RWPE1 (cell line): ENCODE measurements around the gene OR4D11.
A peak's percentile ranks its signal among the peaks of the same experiment; 100 is the strongest.
"Not testable (repeated sequence)": the region's sequence is repeated elsewhere in the genome, so short reads cannot be mapped to it uniquely, and the experiment has no call there.

Experiments used
- CTCF ChIA-PET: fragments of 350-600 bp; sonication (Branson Sonifier 250); formaldehyde crosslinking; extraction: SDS; loops from one replicate; lab custom pipeline; 2021; lab: Yijun Ruan, JAX
- POLR2A ChIA-PET: fragments of 400-600 bp; formaldehyde crosslinking; extraction: SDS; loops from one replicate; lab custom pipeline; 2020; ENCODE audit warnings: antibody characterized with exemption; ENCODE audit not compliant: low non-redundant PET; lab: Yijun Ruan, JAX
- DNase-seq: peaks from one replicate; pipeline ENCODE4 v3.0.0; 2012; ENCODE audit warnings: low spot score
- H3K27ac ChIP-seq: fragments of 450-650 bp; 2 replicates; pipeline ENCODE4 v1.5.1; 2017
- TF ChIP-seq, protein P1 (sequence below): fragments of 450-650 bp; conservative IDR thresholded peaks from 2 replicates; pipeline ENCODE4 v1.5.1; 2017; ENCODE audit warnings: low read depth, mild to moderate bottlenecking

The OR4D11 gene

DNA sequence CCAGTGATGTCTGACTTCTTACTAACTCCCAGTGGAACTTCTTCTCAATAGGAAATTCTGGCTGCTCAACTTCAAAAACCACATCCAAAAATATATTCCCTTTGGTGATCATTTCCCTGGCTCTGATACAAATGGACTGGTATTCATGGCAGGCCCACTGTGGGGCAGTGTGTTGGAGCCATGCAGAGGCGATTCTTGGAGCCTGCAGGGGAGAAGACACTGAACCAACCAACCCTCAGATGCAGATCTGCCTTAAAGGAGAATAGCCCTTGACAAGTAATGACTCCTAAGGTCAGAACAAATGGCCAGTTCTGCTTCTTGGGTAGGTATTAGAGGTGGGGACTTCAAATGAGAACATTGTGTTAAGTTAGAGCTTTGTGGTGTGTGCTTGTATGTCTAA, 20.2 kb downstream of the OR4D11 start:
- TF ChIP-seq, protein P1, sequence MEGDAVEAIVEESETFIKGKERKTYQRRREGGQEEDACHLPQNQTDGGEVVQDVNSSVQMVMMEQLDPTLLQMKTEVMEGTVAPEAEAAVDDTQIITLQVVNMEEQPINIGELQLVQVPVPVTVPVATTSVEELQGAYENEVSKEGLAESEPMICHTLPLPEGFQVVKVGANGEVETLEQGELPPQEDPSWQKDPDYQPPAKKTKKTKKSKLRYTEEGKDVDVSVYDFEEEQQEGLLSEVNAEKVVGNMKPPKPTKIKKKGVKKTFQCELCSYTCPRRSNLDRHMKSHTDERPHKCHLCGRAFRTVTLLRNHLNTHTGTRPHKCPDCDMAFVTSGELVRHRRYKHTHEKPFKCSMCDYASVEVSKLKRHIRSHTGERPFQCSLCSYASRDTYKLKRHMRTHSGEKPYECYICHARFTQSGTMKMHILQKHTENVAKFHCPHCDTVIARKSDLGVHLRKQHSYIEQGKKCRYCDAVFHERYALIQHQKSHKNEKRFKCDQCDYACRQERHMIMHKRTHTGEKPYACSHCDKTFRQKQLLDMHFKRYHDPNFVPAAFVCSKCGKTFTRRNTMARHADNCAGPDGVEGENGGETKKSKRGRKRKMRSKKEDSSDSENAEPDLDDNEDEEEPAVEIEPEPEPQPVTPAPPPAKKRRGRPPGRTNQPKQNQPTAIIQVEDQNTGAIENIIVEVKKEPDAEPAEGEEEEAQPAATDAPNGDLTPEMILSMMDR = no peak
- CTCF ChIA-PET = no interaction called here
- DNase-seq = no peak
- POLR2A ChIA-PET = interaction anchor here (0.5 kb wide), 1 partner anchor 10 kb away, joined by 6 read pairs; no protein-coding TSS in a partner anchor
- no peak overlapping the region for H3K27ac ChIP-seq

DNA sequence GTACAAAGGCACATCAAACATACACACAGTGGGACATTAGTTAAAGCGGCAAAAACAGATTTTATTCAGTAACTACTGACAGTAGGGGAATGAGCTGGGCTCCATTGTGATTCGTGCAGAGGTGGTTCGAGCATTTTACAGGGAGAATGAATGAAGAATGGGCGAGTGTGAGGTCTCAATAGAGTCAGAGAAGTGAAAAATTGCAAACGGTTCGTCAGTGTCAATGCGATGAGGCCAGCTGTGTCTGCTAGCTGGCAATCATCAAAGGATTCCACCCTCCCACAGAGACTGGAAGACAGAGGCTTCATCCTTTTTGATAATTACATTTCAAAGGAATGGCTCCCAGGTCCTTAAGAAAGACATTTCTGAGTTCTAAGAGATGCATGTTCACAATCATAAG, 25.3 kb downstream of the OR4D11 start:
- POLR2A ChIA-PET = no interaction called here
- DNase-seq = no peak
- TF ChIP-seq, protein P1 = no peak
- CTCF ChIA-PET = interaction anchor here (1.3 kb wide), 1 partner anchor 8 kb away, joined by 5 read pairs; no protein-coding TSS in a partner anchor
- no peak overlapping the region for H3K27ac ChIP-seq

DNA sequence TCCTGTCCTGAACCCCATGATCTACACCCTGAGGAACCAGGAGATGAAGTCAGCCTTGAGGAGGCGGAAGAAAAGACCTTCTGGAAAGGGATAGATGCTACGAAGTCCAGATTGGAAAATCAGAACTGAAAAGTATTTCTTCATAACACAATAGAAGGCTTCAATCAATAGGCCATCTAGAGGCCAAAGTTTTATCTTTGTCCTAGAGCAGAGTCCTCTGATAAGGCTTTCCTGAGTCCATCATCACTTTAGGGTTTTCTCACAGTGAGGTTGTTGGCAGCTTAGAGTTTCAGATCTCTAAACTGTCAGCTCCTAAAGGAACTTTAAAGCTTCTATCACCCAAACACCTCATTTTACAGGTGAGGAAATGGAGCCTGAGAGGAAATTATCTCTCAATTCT, 29.2 kb downstream of the OR4D11 start:
- no peak overlapping the region for H3K27ac ChIP-seq
- DNase-seq = no peak
- ChIA-PET POLR2A (no interaction called here), CTCF (no interaction called here)
- TF ChIP-seq, protein P1 = no peak

DNA sequence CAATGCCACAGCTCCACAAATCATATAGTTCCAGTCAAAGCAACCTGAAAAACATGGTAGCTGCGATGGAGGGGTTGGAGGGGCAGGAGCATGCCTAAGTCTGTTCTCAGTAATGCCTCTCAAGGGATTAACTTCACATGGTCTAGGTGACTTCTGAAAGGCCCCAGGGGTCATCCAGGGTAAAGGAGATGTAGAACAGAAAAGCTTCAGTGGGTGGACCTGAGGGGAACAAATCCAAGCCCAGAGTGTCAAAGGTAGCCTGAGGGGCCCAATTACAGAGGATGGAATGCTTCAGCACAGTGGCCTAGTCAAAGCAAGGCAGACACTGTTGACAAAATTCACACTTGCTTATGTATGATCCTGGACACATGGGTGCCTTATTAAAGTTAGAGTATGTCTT, 31.3 kb downstream of the OR4D11 start:
- no peak for DNase-seq
- H3K27ac ChIP-seq = no peak overlapping the region
- CTCF ChIA-PET = no interaction called here
- POLR2A ChIA-PET = no interaction called here
- TF ChIP-seq, protein P1 = no peak

DNA sequence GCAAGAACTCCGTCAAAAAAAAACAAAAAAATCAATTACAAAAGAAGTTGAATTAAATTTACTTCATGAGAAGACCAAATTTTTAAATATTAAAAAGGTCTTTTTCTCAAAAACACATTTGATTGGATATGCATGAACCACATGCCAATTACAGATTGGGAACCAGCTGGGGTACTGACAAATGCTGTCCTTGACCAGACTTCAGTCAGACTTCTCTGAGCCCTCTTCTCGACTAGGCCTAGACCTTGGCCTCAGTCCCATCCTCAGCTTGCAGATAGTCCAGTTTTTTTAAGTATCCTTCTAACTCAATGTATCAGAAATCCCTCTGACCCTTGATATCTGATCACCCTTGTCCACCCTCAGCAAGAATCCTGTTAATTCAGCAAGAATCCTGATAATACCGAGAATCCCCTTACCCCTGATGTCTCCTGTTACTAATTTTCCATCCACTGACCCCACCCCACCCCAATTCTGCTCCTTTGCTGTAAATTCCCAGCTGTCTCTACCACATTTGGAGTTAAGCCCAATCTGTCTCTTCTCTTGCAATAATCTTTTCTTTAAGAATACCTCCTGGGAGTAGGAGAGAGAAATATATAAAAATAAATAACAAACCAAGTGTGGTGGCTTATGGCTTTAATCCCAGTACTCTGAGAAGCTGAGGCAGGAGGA, 38.9 kb downstream of the OR4D11 start:
- TF ChIP-seq, protein P1 = no peak
- ChIA-PET POLR2A (no interaction called here), CTCF (no interaction called here)
- DNase-seq = no peak
- no peak overlapping the region for H3K27ac ChIP-seq

DNA sequence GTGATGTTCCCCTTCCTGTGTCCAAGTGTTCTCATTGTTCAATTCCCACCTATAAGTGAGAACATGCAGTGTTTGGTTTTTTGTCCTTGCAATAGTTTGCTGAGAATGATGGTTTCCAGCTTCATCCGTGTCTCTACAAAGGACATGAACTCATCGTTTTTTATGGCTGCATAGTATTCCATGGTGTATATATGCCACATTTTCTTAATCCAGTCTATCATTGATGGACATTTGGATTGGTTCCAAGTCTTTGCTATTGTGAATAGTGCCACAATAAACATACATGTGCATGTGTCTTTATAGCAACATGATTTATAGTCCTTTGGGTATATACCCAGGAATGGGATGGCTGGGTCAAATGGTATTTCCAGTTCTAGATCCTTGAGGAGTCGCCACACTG, 40.3 kb downstream of the OR4D11 start:
- CTCF ChIA-PET, DNase-seq, H3K27ac ChIP-seq, POLR2A ChIA-PET: not testable (repeated sequence)

DNA sequence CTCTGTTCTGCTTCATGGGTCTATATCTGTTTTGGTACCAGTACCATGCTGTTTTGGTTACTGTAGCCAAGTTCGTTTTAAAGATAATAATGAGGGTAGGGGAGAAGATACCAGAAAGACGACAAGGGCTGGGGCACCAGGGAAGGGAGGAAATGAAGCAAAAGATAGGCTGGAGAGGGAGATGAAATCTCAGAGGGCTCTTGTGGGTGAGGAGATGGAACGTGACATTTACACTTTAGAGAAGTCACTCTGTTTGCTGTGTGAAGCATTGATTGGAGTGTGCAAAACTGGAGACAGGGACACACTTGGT, 41.4 kb downstream of the OR4D11 start:
- POLR2A ChIA-PET = no interaction called here
- CTCF ChIA-PET = no interaction called here
- TF ChIP-seq, protein P1 = no peak
- no peak for DNase-seq
- H3K27ac ChIP-seq = peak overlapping the region; percentile 77
